Activated B cell treated with CpG ODN at 0.5 μM for 24 hours (primary cell): ENCODE measurements around the gene ITM2C. TPM values are rescaled to one million over a fixed set of nuclear protein-coding genes. Genes with fewer than 3 reads are reported as not detected.
A peak's percentile ranks its signal among the peaks of the same experiment; 100 is the strongest.

Experiments used
- ATAC-seq: fragments of 200-7000 bp; cut with Tn5 transposase; one replicate; pipeline ENCODE4 v1.10.0; 2021; ENCODE audit warnings: low read depth, mild to moderate bottlenecking, moderate library complexity
- CTCF ChIA-PET: fragments of 350-600 bp; sonication (Branson Sonifier 250); formaldehyde crosslinking; loops from one replicate; lab custom pipeline; 2021; ENCODE audit warnings: antibody characterized with exemption; lab: Charles Lee
- POLR2A ChIA-PET: fragments of 350-600 bp; sonication (Branson Sonifier 250); formaldehyde crosslinking; loops from one replicate; lab custom pipeline; 2021; ENCODE audit warnings: antibody characterized with exemption; lab: Charles Lee
- DNase-seq: peaks from one replicate; pipeline ENCODE4 v3.0.0; 2022
- H3K27ac Mint-ChIP-seq: one replicate; pipeline ENCODE4 v1.8.0; 2020; ENCODE audit warnings: mixed read lengths
- H3K27me3 Mint-ChIP-seq: one replicate; pipeline ENCODE4 v1.8.0; 2021; ENCODE audit warnings: mixed read lengths
- H3K36me3 Mint-ChIP-seq: one replicate; pipeline ENCODE4 v1.8.0; 2021; ENCODE audit warnings: low read depth, mixed read lengths
- H3K4me1 Mint-ChIP-seq: one replicate; pipeline ENCODE4 v1.8.0; 2021; ENCODE audit warnings: mixed read lengths
- H3K4me3 Mint-ChIP-seq: one replicate; pipeline ENCODE4 v1.8.0; 2020; ENCODE audit warnings: mild to moderate bottlenecking, mixed read lengths
- H3K9me3 Mint-ChIP-seq: one replicate; pipeline ENCODE4 v1.8.0; 2020; ENCODE audit warnings: mixed read lengths
- intact Hi-C: fragments of 100-400 bp; cut with micrococcal nuclease; formaldehyde crosslinking; loops from one replicate; pipeline ENCODE4 v1.15.1; 2024
- total RNA-seq: library from RNA; stranded (reverse); gene quantifications from 2 replicates; pipeline ENCODE4 v1.2.3, GENCODE V29; 2022
- TF ChIP-seq, protein P1 (sequence below): fragments of 200-600 bp; IDR thresholded peaks from one replicate; pipeline ENCODE4 v1.8.0; 2022; ENCODE audit warnings: antibody characterized with exemption, mild to moderate bottlenecking

The ITM2C gene, protein sequence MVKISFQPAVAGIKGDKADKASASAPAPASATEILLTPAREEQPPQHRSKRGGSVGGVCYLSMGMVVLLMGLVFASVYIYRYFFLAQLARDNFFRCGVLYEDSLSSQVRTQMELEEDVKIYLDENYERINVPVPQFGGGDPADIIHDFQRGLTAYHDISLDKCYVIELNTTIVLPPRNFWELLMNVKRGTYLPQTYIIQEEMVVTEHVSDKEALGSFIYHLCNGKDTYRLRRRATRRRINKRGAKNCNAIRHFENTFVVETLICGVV
- 102 and 117 TPM in 2 replicates for total RNA-seq

DNA sequence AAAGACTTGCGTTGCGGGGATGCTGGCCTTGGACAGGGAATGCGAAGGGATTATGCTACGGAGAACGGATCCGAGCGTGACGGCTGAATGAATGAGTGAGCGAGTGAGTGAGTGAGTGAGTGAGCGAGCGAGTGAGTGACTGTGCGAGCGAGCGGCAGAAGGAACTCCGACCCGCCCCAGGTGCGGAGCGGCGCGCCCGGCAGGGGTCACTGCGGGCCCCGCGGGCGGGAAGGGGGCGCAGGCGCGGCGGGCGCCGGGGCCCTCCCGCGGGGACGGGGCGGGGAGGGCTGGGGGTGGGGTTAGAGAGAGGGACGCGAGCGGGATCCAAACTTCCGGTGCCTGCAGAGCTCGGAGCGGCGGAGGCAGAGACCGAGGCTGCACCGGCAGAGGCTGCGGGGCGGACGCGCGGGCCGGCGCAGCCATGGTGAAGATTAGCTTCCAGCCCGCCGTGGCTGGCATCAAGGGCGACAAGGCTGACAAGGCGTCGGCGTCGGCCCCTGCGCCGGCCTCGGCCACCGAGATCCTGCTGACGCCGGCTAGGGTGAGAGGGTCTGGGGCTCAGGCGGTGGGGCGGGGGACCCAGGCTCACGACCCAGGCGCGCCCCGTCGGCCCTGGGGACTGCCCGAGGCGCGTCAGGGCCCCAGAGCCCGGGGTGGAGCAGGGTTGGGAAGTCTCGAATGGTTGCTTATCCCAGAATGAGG lies at the start of gene ITM2C:
Gene ITM2C (plus strand): TSS at position 338 of the 702 bp plus-strand sequence. CDS start 84 bp downstream, at position 422.
- H3K27ac Mint-ChIP-seq = peak within 1 kb of the TSS; percentile 70
- peaks cover 2% of the 10 kb centered on the region for H3K36me3 Mint-ChIP-seq
- peak; percentile 83 for ATAC-seq
- H3K4me3 Mint-ChIP-seq = peak within 1 kb of the TSS; percentile 89
- H3K4me1 Mint-ChIP-seq = peaks cover 57% of the 10 kb centered on the region
- intact Hi-C loops = loop anchor here (1.0 to 2.0 kb wide), 4 partner anchors 9 to 49 kb away; no protein-coding TSS in a partner anchor
- TF ChIP-seq, protein P1, sequence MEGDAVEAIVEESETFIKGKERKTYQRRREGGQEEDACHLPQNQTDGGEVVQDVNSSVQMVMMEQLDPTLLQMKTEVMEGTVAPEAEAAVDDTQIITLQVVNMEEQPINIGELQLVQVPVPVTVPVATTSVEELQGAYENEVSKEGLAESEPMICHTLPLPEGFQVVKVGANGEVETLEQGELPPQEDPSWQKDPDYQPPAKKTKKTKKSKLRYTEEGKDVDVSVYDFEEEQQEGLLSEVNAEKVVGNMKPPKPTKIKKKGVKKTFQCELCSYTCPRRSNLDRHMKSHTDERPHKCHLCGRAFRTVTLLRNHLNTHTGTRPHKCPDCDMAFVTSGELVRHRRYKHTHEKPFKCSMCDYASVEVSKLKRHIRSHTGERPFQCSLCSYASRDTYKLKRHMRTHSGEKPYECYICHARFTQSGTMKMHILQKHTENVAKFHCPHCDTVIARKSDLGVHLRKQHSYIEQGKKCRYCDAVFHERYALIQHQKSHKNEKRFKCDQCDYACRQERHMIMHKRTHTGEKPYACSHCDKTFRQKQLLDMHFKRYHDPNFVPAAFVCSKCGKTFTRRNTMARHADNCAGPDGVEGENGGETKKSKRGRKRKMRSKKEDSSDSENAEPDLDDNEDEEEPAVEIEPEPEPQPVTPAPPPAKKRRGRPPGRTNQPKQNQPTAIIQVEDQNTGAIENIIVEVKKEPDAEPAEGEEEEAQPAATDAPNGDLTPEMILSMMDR = no peak
- ChIA-PET CTCF (interaction anchor here (0.6 to 1.4 kb wide), 9 partner anchors 9 to 123 kb away, joined by 3 to 8 read pairs (median 4); no protein-coding TSS in a partner anchor), POLR2A (interaction anchor here (0.5 to 1.5 kb wide), 6 partner anchors 9 to 527 kb away, joined by 3 to 16 read pairs (median 4); no protein-coding TSS in a partner anchor)
- DNase-seq = peak; percentile 73
- no peaks in the 10 kb centered on the region for H3K9me3 Mint-ChIP-seq
- peaks cover 2% of the 10 kb centered on the region for H3K27me3 Mint-ChIP-seq

DNA sequence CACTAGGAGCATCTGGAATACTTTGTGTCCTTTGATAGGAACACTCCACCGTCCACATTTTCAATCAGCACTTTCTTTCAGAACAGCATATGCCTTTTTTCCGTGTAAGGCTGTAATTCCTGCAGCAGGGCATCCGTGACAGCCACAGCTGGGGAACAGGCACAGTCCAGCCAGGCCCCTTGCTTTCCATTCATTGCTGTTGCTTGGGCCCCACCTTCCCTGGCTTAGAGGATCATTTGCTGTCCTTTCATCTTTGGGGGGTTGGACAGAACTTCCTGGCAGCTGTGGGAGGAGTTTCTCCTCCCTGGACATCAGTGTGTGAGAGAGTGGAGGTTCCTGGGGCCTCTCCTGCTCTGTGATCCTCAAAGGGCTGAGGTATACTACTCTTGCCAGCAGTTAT lies 49.7 kb upstream of the ITM2C start:
- no peaks in the 10 kb centered on the region for H3K9me3 Mint-ChIP-seq
- POLR2A ChIA-PET = interaction anchor here (1.5 kb wide), 1 partner anchor 102 kb away, joined by 4 read pairs; no protein-coding TSS in a partner anchor
- no peak overlapping the region for H3K4me3 Mint-ChIP-seq
- H3K27ac Mint-ChIP-seq = no peak overlapping the region
- H3K27me3 Mint-ChIP-seq = no peaks in the 10 kb centered on the region
- TF ChIP-seq, protein P1 = no peak
- intact Hi-C loops = no loop called here
- DNase-seq (no peak), ATAC-seq (no peak)
- CTCF ChIA-PET = interaction anchor here (1.0 kb wide), 2 partner anchors 9 to 105 kb away, joined by 3 to 4 read pairs; no protein-coding TSS in a partner anchor
- H3K36me3 Mint-ChIP-seq = peaks cover 85% of the 10 kb centered on the region
- no peaks in the 10 kb centered on the region for H3K4me1 Mint-ChIP-seq

DNA sequence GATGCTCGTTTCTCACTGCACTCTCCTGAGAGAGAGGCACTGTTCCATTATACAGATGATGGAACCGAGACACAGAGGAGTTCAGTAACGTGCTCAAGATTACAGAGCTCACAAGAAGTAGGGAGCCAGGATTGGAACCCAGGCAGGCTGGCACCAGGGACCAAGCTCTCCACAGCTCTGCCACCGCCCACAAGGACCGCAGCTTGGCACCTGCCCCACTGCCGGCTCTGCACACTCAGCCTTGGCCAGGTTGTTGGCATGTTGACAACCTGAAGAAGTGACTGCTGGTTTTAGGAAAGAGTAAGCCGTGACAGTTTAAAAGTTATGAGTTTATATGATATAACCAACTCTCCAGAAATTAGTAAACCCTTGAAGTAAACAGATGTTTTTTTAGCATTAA lies 48.0 kb upstream of the ITM2C start:
- intact Hi-C loops = no loop called here
- ChIA-PET POLR2A (no interaction called here), CTCF (interaction anchor here (1.0 kb wide), 1 partner anchor 8 kb away, joined by 3 read pairs; no protein-coding TSS in a partner anchor)
- H3K9me3 Mint-ChIP-seq = no peaks in the 10 kb centered on the region
- H3K4me1 Mint-ChIP-seq = no peaks in the 10 kb centered on the region
- TF ChIP-seq, protein P1 = no peak
- no peak for DNase-seq
- no peaks in the 10 kb centered on the region for H3K27me3 Mint-ChIP-seq
- ATAC-seq = no peak
- peaks cover 85% of the 10 kb centered on the region for H3K36me3 Mint-ChIP-seq
- H3K4me3 Mint-ChIP-seq = no peak overlapping the region
- H3K27ac Mint-ChIP-seq = no peak overlapping the region

DNA sequence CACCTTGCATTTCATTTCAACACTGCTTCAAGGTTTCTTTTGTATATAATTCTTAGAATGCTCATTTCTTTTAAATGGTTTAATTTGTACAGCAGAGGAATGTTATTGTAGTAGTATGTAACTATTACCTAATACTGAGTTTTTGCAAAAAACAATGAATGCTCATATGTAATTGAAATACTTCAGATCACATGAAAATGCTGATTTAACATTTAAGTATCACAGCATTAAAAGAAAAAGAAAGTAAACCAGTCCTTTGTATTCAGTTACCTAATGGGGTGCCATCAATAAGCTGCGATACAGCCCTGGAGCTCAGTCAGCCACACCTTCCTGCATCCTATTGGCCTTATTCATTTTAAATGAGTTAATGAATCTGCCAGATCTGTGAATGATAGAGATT lies 45.3 kb upstream of the ITM2C start:
- ATAC-seq (no peak), DNase-seq (no peak)
- TF ChIP-seq, protein P1 = no peak
- H3K9me3 Mint-ChIP-seq = no peaks in the 10 kb centered on the region
- H3K27ac Mint-ChIP-seq = no peak overlapping the region
- H3K4me1 Mint-ChIP-seq = peaks cover 3% of the 10 kb centered on the region
- intact Hi-C loops = no loop called here
- H3K4me3 Mint-ChIP-seq = no peak overlapping the region
- H3K27me3 Mint-ChIP-seq = no peaks in the 10 kb centered on the region
- POLR2A ChIA-PET = no interaction called here
- CTCF ChIA-PET = interaction anchor here (1.5 to 10.6 kb wide), 2 partner anchors 75 to 167 kb away, joined by 3 to 150 read pairs; no protein-coding TSS in a partner anchor
- H3K36me3 Mint-ChIP-seq = peaks cover 66% of the 10 kb centered on the region
